ENCODE data around the gene KIF21A. TPM values are rescaled to one million over a fixed set of nuclear protein-coding genes. Genes with fewer than 3 reads are reported as not detected.

KIF21A gene
- total RNA-seq, 1 experiment from 2014 or later, result 3.3 TPM

DNA sequence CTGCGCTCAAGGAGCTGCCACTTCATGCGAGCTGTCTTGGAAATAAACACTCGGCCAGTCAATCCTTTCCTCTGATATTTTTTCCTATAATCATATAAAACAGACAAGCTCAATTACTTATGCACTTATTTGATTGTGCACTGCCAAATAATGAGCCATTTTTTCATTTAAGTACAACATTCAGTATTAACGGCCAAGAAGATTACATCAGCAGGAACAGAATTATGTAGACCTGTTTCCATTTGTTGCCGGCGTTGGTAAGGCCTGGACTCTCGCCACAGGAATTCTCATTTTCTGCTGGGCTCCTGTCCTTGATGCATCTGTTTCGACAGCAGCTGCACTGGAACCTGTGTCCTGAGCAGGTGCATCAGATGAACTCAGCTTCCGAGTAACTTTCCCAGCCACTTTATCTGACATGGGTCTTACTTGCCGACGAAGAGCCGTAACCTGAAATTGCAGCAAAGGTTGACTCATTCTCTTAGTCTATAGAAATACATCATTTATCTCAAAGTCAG lies 110.2 kb downstream of the KIF21A start:
- Histone ChIP-seq H3K4me3 (ENCODE audit: low read depth, low read length, poor library complexity, severe bottlenecking) (no peak overlapping the region), H3K4me1 (ENCODE audit: insufficient read depth, low read length, poor library complexity, severe bottlenecking) (no peaks in the 10 kb centered on the region), H3K27ac (ENCODE audit: low read depth, low read length, poor library complexity, severe bottlenecking) (no peak overlapping the region), H3K36me3 (ENCODE audit: insufficient read depth, low read length, poor library complexity, severe bottlenecking) (no peaks in the 10 kb centered on the region), H3K27me3 (replicated peaks; ENCODE audit: insufficient read depth, low read depth, low read length, poor library complexity) (no peaks in the 10 kb centered on the region), H3K9me3 (ENCODE audit: low read depth, low read length, poor library complexity, severe bottlenecking) (no peaks in the 10 kb centered on the region)
- no peak for DNase-seq (ENCODE audit: low spot score)
- BruUV-seq (replicated peaks), result no TSS peak
- TF ChIP-seq, protein P1, sequence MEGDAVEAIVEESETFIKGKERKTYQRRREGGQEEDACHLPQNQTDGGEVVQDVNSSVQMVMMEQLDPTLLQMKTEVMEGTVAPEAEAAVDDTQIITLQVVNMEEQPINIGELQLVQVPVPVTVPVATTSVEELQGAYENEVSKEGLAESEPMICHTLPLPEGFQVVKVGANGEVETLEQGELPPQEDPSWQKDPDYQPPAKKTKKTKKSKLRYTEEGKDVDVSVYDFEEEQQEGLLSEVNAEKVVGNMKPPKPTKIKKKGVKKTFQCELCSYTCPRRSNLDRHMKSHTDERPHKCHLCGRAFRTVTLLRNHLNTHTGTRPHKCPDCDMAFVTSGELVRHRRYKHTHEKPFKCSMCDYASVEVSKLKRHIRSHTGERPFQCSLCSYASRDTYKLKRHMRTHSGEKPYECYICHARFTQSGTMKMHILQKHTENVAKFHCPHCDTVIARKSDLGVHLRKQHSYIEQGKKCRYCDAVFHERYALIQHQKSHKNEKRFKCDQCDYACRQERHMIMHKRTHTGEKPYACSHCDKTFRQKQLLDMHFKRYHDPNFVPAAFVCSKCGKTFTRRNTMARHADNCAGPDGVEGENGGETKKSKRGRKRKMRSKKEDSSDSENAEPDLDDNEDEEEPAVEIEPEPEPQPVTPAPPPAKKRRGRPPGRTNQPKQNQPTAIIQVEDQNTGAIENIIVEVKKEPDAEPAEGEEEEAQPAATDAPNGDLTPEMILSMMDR (conservative IDR thresholded peaks at IDR 0.05; ENCODE audit: low read depth, low read length), result no peak
- TF ChIP-seq EZH2 (IDR thresholded peaks at IDR 0.05; ENCODE audit: borderline replicate concordance, low read depth, low read length, poor library complexity, severe bottlenecking), result no peak
- intact Hi-C loops (cut with micrococcal nuclease; ENCODE audit: unreplicated experiment), result no loop called here
- ChIA-PET CTCF (no interaction called here), POLR2A (ENCODE audit: low non-redundant PET) (no interaction called here)

DNA sequence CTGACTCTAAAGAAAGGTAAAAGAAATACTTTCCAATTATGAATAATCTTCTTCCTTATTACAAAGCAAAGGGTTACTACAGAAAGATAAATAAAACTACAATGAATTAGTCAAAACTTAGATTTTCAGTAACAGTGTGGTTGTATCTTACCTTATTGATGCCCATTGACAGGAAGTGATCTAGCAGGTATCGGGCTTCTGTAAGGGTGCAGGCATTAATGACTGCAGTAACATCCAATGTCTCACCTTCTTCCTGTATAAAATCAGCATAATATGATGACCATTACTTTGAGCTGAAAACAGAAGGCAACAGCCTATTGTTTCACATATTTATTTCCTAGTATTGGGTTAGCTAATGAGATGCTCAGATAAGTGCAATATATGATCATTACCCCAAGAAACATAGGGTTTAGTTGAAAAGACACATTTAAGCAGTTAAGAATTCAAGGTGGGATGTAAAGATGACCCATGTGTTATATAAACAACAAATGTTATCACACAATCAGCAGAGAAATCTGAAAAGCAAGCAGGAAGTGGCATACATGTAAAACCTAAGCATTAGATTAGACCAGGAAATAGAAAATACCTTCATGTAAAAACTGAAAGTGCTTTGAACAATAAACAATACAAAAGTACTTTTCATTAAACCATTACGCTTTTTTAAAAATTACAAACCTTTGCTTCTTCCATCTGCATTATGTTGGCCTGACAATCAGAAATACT lies 111.2 kb downstream of the KIF21A start:
- ChIA-PET CTCF (no interaction called here), POLR2A (ENCODE audit: low non-redundant PET) (no interaction called here)
- H3K27ac ChIP-seq (ENCODE audit: low read depth, low read length, poor library complexity, severe bottlenecking), result no peak overlapping the region
- H3K36me3 ChIP-seq (ENCODE audit: insufficient read depth, low read length, poor library complexity, severe bottlenecking), result no peaks in the 10 kb centered on the region
- intact Hi-C loops (cut with micrococcal nuclease; ENCODE audit: unreplicated experiment), result no loop called here
- no peaks in the 10 kb centered on the region for H3K27me3 ChIP-seq (replicated peaks; ENCODE audit: insufficient read depth, low read depth, low read length, poor library complexity)
- no peak for TF ChIP-seq EZH2 (IDR thresholded peaks at IDR 0.05; ENCODE audit: borderline replicate concordance, low read depth, low read length, poor library complexity, severe bottlenecking)
- TF ChIP-seq, protein P1 (conservative IDR thresholded peaks at IDR 0.05; ENCODE audit: low read depth, low read length), result no peak
- H3K4me3 ChIP-seq (ENCODE audit: low read depth, low read length, poor library complexity, severe bottlenecking), result no peak overlapping the region
- BruUV-seq (replicated peaks), result no TSS peak
- no peak for DNase-seq (ENCODE audit: low spot score)
- H3K9me3 ChIP-seq (ENCODE audit: low read depth, low read length, poor library complexity, severe bottlenecking), result no peaks in the 10 kb centered on the region
- H3K4me1 ChIP-seq (ENCODE audit: insufficient read depth, low read length, poor library complexity, severe bottlenecking), result no peaks in the 10 kb centered on the region

DNA sequence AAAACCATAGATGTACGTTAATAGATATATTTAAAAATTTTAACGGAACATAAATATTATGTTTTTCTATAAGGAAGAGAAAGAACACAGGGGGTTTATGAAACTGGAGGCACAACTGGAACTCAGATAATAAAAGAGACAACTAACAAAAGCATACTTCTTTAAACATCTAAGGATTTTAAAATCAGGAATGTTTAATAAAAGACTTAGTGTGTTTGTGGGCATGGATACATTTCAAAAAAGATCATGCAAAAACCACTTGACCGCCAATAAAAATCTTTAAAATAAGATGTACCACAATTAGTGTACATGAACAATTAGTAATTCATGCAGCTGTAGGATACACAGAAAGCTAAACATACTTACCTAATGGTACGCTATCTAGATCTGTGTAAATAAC lies 113.0 kb downstream of the KIF21A start:
- no peaks in the 10 kb centered on the region for H3K27me3 ChIP-seq (replicated peaks; ENCODE audit: insufficient read depth, low read depth, low read length, poor library complexity)
- no peaks in the 10 kb centered on the region for H3K36me3 ChIP-seq (ENCODE audit: insufficient read depth, low read length, poor library complexity, severe bottlenecking)
- CTCF ChIA-PET, result no interaction called here
- H3K27ac ChIP-seq (ENCODE audit: low read depth, low read length, poor library complexity, severe bottlenecking), result no peak overlapping the region
- no peaks in the 10 kb centered on the region for H3K9me3 ChIP-seq (ENCODE audit: low read depth, low read length, poor library complexity, severe bottlenecking)
- POLR2A ChIA-PET (ENCODE audit: low non-redundant PET), result no interaction called here
- intact Hi-C loops (cut with micrococcal nuclease; ENCODE audit: unreplicated experiment), result no loop called here
- no peak overlapping the region for H3K4me3 ChIP-seq (ENCODE audit: low read depth, low read length, poor library complexity, severe bottlenecking)
- no peak for DNase-seq (ENCODE audit: low spot score)
- TF ChIP-seq, protein P1 (conservative IDR thresholded peaks at IDR 0.05; ENCODE audit: low read depth, low read length), result no peak
- TF ChIP-seq EZH2 (IDR thresholded peaks at IDR 0.05; ENCODE audit: borderline replicate concordance, low read depth, low read length, poor library complexity, severe bottlenecking), result no peak
- H3K4me1 ChIP-seq (ENCODE audit: insufficient read depth, low read length, poor library complexity, severe bottlenecking), result no peaks in the 10 kb centered on the region
- no TSS peak for BruUV-seq (replicated peaks)
